Uterus (tissue), 2 donors: ENCODE data around the gene PACRG.

ENCODE experiments used
- POLR2A ChIP-seq, 2 donors: fragments of 450-650 bp; IDR thresholded peaks; one replicate each; pipeline ENCODE4 v1.6.1; 2016; ENCODE audit warnings: antibody characterized with exemption in 2 of 2, mild to moderate bottlenecking in 1 of 2, moderate library complexity in 1 of 2
- TF ChIP-seq, protein P1 (sequence below), 4 experiments: fragments of 200-600 bp in 2 of 4; fragments of 450-650 bp in 2 of 4; sonication (generic) in 2 of 4; IDR thresholded peaks; one replicate each; pipeline ENCODE4 v1.5.1; 2016 to 2019; ENCODE audit warnings: antibody characterized with exemption in 4 of 4, mild to moderate bottlenecking in 2 of 4, moderate library complexity in 1 of 4

DNA sequence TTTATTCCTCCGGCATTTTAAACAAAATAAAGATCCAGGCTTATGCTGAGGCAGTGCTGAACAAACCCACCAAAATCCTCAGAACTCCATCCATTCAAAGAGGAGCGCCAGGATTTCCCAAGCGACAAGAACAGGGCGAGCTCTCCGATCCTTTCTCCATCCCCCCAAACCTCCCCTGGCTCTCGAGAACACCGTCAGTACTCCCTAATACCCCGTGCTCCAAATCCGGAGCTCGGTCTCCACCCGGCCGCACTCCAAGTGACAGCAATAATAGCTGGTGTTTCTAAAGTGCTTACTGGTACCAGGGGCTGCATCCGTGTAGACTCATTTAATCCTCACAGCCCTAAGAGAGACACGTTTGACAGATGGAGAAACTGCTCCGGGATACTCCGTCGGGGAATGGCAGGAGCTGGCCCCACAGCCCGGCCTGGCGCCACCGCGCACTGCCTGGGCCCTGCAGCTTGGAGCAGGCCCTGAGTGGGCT, 409.7 kb downstream of the PACRG start:
- no peak for TF ChIP-seq POLR2A (IDR thresholded peaks at IDR 0.05)
- TF ChIP-seq, protein P1, sequence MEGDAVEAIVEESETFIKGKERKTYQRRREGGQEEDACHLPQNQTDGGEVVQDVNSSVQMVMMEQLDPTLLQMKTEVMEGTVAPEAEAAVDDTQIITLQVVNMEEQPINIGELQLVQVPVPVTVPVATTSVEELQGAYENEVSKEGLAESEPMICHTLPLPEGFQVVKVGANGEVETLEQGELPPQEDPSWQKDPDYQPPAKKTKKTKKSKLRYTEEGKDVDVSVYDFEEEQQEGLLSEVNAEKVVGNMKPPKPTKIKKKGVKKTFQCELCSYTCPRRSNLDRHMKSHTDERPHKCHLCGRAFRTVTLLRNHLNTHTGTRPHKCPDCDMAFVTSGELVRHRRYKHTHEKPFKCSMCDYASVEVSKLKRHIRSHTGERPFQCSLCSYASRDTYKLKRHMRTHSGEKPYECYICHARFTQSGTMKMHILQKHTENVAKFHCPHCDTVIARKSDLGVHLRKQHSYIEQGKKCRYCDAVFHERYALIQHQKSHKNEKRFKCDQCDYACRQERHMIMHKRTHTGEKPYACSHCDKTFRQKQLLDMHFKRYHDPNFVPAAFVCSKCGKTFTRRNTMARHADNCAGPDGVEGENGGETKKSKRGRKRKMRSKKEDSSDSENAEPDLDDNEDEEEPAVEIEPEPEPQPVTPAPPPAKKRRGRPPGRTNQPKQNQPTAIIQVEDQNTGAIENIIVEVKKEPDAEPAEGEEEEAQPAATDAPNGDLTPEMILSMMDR (IDR thresholded peaks at IDR 0.05): no peak
